SH-SY5Y (cell line): Measurements from ENCODE around the gene TRAP1.

Experiments
- GATA2 ChIP-seq: IDR thresholded peaks from 2 replicates; pipeline ENCODE4 v1.6.1; 2011; ENCODE audit warnings: mild to moderate bottlenecking, low read depth, low read length
- GATA3 ChIP-seq: IDR thresholded peaks from 2 replicates; pipeline ENCODE4 v1.6.1; 2011; ENCODE audit warnings: low read depth, mild to moderate bottlenecking, low read length, moderate library complexity

DNA sequence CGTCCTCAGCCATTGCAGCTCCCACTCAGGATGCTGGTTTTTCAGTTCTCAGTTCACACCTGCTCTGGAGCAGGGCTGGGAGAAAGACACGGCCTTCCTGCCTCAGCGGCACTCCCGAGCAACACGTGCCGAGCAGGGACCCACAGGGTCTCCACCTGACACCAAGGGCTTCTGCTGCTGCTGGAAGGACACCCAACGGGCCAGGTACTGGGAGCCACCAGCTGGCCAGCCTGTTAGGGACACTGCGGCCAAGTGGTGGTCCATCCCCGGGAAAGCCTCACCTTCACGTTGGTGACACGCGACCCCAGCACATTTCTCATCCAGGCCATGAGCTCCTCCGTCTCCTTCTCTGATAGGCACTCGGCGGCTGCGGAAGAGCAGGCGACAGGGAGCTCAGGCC lies 54.7 kb downstream of the TRAP1 start:
- no peak for TF ChIP-seq GATA3
- TF ChIP-seq GATA2: no peak
